Lower leg skin (tissue), 4 donors: ENCODE results near the gene ABI3. TPM values are rescaled to one million over a fixed set of nuclear protein-coding genes. Genes with fewer than 3 reads are reported as not detected.

Experiments used
- DNase-seq, 2 donors: peaks; one replicate each; pipeline ENCODE4 v3.0.0-alpha.2; 2019; ENCODE audit warnings: low spot score in 2 of 2
- H3K4me3 ChIP-seq: fragments of 200-600 bp; sonication (generic); 2 replicates; pipeline ENCODE4 v1.5.1; 2017; ENCODE audit warnings: mild to moderate bottlenecking, low read depth; ENCODE audit not compliant: poor library complexity, severe bottlenecking
- CTCF ChIP-seq, 3 donors: fragments of 450-650 bp; IDR thresholded peaks; one replicate each; pipeline ENCODE4 v1.5.1; 2016; ENCODE audit warnings: antibody characterized with exemption in 3 of 3, mild to moderate bottlenecking in 3 of 3, moderate library complexity in 2 of 3
- POLR2A ChIP-seq, 2 donors: fragments of 450-650 bp; IDR thresholded peaks; one replicate each; pipeline ENCODE4 v1.6.1; 2016 to 2017; ENCODE audit warnings: antibody characterized with exemption in 2 of 2, mild to moderate bottlenecking in 1 of 2, moderate library complexity in 1 of 2
- WGBS, 2 donors: methylation state at CpG; one replicate each; pipeline ENCODE4 v1.1.5; 2018; 5-methylcytosine and 5-hydroxymethylcytosine counted together
- intact Hi-C: fragments of 100-400 bp; cut with DNase I; formaldehyde crosslinking; loops from one replicate; pipeline ENCODE4 v1.15.0; 2023; ENCODE audit warnings: low total_unique reads
- total RNA-seq, 4 donors: library from RNA; depleted of rRNA; stranded (reverse); fragments of >200 nt; gene quantifications; one replicate each; pipeline ENCODE4 v1.1.0, GENCODE V29; 2016

ABI3 gene
- total RNA-seq, 4 donors from 2014 or later, result 1.6 to 5.4 (median 4.7) TPM

- DNase-seq, result no peak
- WGBS, 2 donors, result 80 to 89% methylated on average over 8 of the region's 8 CpGs
- TF ChIP-seq POLR2A (IDR thresholded peaks at IDR 0.05) (no peak), CTCF (IDR thresholded peaks at IDR 0.05) (no peak)
- intact Hi-C loops, result loop anchor here (5.0 kb wide), 1 partner anchor 43 kb away; no protein-coding TSS in a partner anchor
- H3K4me3 ChIP-seq, result no peak overlapping the region
Measured at GRCh38 chr17:49225554-49226236, 15.2 kb downstream of the ABI3 start.

DNA sequence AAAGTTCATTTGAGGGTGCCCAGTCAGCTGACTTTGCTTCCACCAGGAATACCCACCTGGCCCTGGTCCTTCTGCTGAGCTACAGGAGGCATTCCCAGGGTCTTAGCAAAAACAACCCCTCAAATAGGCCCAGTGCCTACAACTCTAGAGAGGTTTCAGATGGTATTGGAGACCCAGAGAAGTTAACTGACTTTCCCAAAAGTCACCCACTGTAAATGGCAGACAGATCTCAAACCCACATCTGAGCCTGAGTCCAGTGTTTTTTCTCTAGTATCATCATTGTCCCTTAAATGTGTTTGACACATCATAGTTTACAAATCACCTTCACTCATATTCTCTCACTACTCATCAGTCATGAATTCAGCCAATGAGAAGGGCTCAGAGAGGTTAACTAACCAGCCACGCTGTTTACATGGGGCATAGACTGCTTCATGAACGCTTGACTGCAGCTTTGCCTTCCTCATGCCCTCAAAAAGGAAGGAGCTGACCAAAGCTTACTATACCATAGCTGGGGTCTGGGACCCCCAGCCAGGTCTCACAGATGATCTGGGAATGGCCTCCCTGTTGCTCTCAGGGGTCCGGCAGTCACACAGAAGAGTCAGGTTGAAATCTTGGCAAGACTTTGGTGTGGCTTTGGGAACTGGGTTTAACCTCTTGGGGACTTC, 16.4 kb downstream of the ABI3 start:
- no peak for DNase-seq
- TF ChIP-seq CTCF (IDR thresholded peaks at IDR 0.05) (no peak), POLR2A (IDR thresholded peaks at IDR 0.05) (no peak)
- WGBS, 2 donors, result 76 to 86% methylated on average over 3 of the region's 3 CpGs
- no peak overlapping the region for H3K4me3 ChIP-seq
- intact Hi-C loops, result loop anchor here (5.0 kb wide), 1 partner anchor 45 kb away; no protein-coding TSS in a partner anchor

DNA sequence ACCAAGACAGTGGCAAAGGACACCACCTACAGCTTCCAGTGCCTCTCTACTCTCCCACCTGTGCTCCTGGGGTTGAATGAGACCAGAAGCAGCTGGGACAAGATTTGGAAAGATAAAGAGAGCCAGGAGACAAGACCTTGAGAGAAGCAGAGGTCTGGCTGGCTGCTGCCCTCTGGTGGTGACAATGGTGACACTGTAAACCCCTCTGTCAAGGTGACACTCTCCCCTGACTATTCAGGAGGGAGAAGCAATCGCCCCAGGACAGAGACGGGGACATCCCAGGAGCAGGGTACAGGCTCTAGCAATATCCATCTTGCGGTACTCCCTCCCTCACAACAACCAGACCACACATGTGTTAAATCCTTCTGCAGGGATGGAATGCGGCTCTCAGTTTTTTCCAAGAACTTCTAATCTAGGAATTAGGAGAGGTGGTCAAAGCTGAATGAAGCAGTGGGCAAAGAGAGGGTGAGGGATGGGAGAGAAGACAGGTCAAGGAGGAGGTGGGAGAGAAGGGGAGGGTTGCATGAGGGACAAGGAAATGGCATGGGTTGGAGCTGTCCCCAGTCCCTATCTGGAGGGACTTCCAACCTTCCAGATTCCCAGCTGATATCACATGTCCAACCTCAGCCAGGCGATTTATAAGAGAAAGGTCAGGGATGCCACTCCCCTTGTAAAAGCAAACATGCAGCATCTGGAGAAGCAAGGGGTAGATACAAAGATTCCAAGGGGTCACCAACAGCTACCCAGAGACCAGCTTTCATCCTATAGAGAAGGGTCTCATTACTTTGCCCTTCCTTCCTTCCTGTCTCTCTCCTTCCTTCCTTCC, 17.1 kb downstream of the ABI3 start:
- peak; percentile 71 to 95 for DNase-seq
- no peak overlapping the region for H3K4me3 ChIP-seq
- intact Hi-C loops, result loop anchor here (5.0 kb wide), 1 partner anchor 45 kb away; no protein-coding TSS in a partner anchor
- 19 to 21% methylated on average over 5 of the region's 5 CpGs for WGBS, 2 donors
- TF ChIP-seq CTCF (IDR thresholded peaks at IDR 0.05) (peak in 1 of 3 donors; percentile 31), POLR2A (IDR thresholded peaks at IDR 0.05) (no peak)

- no peak overlapping the region for H3K4me3 ChIP-seq
- WGBS, 2 donors, result 52 to 84% methylated on average over 6 of the region's 6 CpGs
- DNase-seq, result no peak
- intact Hi-C loops, result loop anchor here (5.0 kb wide), 1 partner anchor 47 kb away; no protein-coding TSS in a partner anchor
- TF ChIP-seq CTCF (IDR thresholded peaks at IDR 0.05), result no peak
- no peak for TF ChIP-seq POLR2A (IDR thresholded peaks at IDR 0.05)
Measured at GRCh38 chr17:49229076-49229804, 18.7 kb downstream of the ABI3 start.
